ENCODE results near the gene STRBP.

DNA sequence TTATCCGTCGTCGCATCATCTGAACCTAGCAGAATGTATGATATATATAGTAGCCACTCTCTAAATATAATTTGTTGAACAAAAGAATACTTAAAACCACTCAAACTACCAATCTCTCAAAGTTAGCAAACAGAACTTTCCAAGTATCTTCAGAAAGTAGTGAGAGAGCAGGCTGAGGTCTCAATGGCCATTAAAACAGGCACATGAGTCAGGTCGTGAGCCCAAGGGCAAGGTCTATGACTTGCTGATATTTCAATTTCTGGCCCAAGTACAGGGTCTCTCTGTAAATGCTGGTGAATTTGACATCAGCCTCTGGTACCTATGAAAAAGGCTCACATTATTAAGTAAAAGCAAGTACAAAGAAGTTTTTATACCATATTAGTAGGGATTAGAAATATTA lies 139.8 kb downstream of the STRBP start:
- TF ChIP-seq, protein P1, sequence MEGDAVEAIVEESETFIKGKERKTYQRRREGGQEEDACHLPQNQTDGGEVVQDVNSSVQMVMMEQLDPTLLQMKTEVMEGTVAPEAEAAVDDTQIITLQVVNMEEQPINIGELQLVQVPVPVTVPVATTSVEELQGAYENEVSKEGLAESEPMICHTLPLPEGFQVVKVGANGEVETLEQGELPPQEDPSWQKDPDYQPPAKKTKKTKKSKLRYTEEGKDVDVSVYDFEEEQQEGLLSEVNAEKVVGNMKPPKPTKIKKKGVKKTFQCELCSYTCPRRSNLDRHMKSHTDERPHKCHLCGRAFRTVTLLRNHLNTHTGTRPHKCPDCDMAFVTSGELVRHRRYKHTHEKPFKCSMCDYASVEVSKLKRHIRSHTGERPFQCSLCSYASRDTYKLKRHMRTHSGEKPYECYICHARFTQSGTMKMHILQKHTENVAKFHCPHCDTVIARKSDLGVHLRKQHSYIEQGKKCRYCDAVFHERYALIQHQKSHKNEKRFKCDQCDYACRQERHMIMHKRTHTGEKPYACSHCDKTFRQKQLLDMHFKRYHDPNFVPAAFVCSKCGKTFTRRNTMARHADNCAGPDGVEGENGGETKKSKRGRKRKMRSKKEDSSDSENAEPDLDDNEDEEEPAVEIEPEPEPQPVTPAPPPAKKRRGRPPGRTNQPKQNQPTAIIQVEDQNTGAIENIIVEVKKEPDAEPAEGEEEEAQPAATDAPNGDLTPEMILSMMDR (conservative IDR thresholded peaks at IDR 0.05; ENCODE audit: low read depth, low read length), result no peak
- TF ChIP-seq POLR2A (IDR thresholded peaks at IDR 0.05; ENCODE audit: low read depth, low read length) (no peak), MAZ (IDR thresholded peaks at IDR 0.05; ENCODE audit: borderline replicate concordance, low read depth, low read length) (no peak), CEBPB (IDR thresholded peaks at IDR 0.05; ENCODE audit: low read depth, low read length) (no peak), RCOR1 (IDR thresholded peaks at IDR 0.05; ENCODE audit: insufficient replicate concordance, low read length) (no peak), RFX5 (IDR thresholded peaks at IDR 0.05; ENCODE audit: low read depth, low read length) (no peak), SMC3 (IDR thresholded peaks at IDR 0.05; ENCODE audit: low read depth, low read length) (no peak), FOS (IDR thresholded peaks at IDR 0.05; ENCODE audit: low read depth, low read length) (no peak), CHD1 (IDR thresholded peaks at IDR 0.05; ENCODE audit: low read depth, low read length) (no peak), MAFK (IDR thresholded peaks at IDR 0.05; ENCODE audit: low read depth, low read length) (no peak), MXI1 (IDR thresholded peaks at IDR 0.05; ENCODE audit: borderline replicate concordance, low read depth, low read length) (no peak)
- TF ChIP-seq, protein P2, sequence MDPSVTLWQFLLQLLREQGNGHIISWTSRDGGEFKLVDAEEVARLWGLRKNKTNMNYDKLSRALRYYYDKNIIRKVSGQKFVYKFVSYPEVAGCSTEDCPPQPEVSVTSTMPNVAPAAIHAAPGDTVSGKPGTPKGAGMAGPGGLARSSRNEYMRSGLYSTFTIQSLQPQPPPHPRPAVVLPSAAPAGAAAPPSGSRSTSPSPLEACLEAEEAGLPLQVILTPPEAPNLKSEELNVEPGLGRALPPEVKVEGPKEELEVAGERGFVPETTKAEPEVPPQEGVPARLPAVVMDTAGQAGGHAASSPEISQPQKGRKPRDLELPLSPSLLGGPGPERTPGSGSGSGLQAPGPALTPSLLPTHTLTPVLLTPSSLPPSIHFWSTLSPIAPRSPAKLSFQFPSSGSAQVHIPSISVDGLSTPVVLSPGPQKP (IDR thresholded peaks at IDR 0.05; ENCODE audit: borderline replicate concordance, low read depth, low read length), result no peak
- TF ChIP-seq, protein P3, sequence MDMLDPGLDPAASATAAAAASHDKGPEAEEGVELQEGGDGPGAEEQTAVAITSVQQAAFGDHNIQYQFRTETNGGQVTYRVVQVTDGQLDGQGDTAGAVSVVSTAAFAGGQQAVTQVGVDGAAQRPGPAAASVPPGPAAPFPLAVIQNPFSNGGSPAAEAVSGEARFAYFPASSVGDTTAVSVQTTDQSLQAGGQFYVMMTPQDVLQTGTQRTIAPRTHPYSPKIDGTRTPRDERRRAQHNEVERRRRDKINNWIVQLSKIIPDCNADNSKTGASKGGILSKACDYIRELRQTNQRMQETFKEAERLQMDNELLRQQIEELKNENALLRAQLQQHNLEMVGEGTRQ (IDR thresholded peaks at IDR 0.05; ENCODE audit: low read depth, low read length), result no peak

Measured in IMR-90 (cell line).